ENCODE data around the gene DPYD.

The DPYD gene

GRCh38 chr1:97573553-97573952 is 347.3 kb downstream of the DPYD start:
- FAIRE-seq: no peak
- TF ChIP-seq CTCF (IDR thresholded peaks at IDR 0.05; ENCODE audit: insufficient read depth, missing control alignments): no peak
- DNase-seq (ENCODE audit: insufficient read length, low spot score): no peak

DNA sequence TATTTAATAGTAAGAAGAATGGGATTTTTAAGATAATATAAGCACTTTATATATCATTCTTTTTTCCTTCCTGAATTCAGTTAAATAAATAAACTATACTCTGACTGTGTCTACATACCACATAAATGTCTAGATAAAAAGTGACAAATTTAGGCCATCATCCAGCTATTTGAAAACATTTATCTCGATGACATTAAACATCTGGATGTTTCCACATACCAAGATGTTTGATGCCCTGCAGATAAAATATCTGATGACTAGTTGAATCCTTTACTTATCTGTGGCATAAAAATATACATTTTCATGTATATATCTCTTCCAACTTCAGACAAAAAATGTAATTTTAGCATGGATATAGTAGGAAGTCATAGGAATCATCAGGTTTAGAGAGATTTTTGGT is 348.3 kb downstream of the DPYD start:
- no peak for TF ChIP-seq CTCF (IDR thresholded peaks at IDR 0.05; ENCODE audit: insufficient read depth, missing control alignments)

GRCh38 chr1:97571760-97572159 is 349.1 kb downstream of the DPYD start:
- FAIRE-seq (no peak), DNase-seq (ENCODE audit: insufficient read length, low spot score) (no peak)
- TF ChIP-seq CTCF (IDR thresholded peaks at IDR 0.05; ENCODE audit: insufficient read depth, missing control alignments): no peak

More for the DNA sequence above, 348.3 kb downstream of the DPYD start:
- DNase-seq (ENCODE audit: insufficient read length, low spot score): no peak
- no peak for FAIRE-seq

GRCh38 chr1:97570691-97571090 is 350.1 kb downstream of the DPYD start:
- FAIRE-seq (peak; percentile 61), DNase-seq (ENCODE audit: insufficient read length, low spot score) (no peak)
- TF ChIP-seq CTCF (IDR thresholded peaks at IDR 0.05; ENCODE audit: insufficient read depth, missing control alignments): no peak

DNA sequence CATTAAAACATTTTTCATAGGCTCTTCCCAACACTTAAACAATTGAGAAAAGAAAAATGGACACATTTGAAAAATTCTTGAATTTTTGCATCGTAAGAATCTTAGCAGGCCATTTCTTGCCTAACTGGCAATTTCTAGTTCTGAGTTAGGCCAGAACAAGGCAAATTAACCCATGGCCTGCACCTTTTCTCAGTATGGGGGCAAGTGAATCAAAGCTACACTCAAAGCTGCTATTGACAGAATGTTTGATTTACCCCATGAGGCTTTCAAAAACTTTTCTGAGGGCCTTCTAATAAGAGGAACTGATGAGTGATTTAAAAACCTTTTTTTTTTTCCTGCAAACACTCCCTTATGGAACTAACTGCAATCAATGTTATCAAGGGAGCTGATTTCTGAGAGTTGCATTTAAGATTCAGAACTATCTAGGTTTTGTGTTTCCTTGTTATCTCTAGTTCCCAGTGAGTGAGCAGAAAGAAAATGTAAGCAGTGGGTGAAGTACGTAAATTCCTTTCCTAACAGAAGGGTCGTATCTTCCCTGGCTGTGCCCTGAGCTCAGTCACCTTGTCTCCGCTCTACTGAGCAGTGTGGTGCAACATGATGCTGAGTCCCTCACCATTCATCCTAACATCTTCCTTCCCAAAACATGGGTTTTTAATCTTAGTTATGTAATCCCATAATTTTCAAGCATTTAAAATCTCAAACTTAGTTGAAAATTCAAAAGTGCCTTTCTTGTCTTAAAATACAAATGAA is 353.7 kb downstream of the DPYD start:
- FAIRE-seq (no peak), DNase-seq (ENCODE audit: insufficient read length, low spot score) (no peak)
- no peak for TF ChIP-seq CTCF (IDR thresholded peaks at IDR 0.05; ENCODE audit: insufficient read depth, missing control alignments)

DNA sequence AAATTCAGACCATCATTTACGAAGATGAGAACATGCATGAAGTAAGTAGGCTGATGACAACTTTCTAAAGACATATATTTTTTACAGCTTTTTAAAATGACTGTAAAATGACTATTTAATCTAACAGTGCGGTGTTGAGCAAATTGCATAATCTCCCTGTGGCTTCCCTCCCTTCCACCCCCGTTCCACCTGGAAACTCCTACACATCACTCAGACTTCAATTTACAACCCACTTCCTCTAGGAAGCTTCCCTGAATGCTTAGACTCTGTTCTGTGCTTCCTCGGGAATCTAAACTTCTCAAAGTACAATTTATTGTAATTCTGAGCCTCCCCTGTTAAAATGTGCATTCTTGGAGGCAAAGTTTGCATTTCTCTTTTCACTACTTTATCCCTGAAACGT is 354.9 kb downstream of the DPYD start:
- no peak for TF ChIP-seq CTCF (IDR thresholded peaks at IDR 0.05; ENCODE audit: insufficient read depth, missing control alignments)
- DNase-seq (ENCODE audit: insufficient read length, low spot score): no peak
- FAIRE-seq: no peak

DNA sequence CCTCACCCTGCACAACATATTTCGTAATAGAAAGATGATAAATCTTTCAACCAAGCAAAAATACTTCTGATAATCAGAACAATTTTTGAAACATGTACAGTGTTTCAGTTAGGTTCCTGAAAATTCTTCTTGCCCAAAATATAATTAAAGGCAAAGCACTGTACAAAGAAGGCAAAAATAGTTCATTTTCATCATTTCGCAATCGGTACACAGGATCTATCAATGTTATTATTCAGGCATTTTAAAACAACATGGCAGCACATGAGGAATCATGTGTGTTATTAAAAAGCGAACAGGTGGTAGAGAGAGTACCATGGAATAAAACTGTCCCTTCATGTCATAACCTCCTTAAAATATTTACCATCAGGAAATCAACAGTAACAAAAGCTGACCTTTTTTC is 356.9 kb downstream of the DPYD start:
- DNase-seq (ENCODE audit: insufficient read length, low spot score) (no peak), FAIRE-seq (no peak)
- TF ChIP-seq CTCF (IDR thresholded peaks at IDR 0.05; ENCODE audit: insufficient read depth, missing control alignments): no peak
